AG09319 (cell line): ENCODE data around the gene TIMM10.

Source experiments
- DNase-seq: peaks from one replicate; pipeline ENCODE4 v3.0.0-alpha.2; 2010; ENCODE audit warnings: low read depth; ENCODE audit errors: extremely low read depth
- TF ChIP-seq, protein P1 (sequence below): IDR thresholded peaks from 2 replicates; pipeline ENCODE4 v1.5.1; 2011; ENCODE audit warnings: low read depth, mild to moderate bottlenecking, inconsistent platforms, low read length, moderate library complexity

The TIMM10 gene

DNA sequence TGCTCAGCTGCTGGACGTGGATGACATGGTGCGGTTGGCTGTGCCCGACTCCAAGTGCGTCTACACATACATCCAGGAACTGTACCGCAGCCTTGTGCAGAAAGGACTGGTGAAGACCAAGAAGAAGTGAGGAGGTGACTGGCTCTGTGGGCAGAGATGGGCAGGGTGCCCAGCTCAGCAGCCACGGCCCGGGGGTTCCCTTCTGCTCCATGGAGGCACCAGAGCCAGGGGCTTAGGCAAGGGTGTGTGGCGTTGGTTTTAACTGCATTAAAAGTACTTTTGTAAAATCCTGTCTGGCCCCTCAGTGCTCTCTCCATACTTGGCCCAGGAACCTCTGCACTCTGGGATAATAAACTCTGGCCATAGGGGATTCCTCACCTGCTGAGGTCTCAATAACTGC lies 19.4 kb upstream of the TIMM10 start:
- TF ChIP-seq, protein P1, sequence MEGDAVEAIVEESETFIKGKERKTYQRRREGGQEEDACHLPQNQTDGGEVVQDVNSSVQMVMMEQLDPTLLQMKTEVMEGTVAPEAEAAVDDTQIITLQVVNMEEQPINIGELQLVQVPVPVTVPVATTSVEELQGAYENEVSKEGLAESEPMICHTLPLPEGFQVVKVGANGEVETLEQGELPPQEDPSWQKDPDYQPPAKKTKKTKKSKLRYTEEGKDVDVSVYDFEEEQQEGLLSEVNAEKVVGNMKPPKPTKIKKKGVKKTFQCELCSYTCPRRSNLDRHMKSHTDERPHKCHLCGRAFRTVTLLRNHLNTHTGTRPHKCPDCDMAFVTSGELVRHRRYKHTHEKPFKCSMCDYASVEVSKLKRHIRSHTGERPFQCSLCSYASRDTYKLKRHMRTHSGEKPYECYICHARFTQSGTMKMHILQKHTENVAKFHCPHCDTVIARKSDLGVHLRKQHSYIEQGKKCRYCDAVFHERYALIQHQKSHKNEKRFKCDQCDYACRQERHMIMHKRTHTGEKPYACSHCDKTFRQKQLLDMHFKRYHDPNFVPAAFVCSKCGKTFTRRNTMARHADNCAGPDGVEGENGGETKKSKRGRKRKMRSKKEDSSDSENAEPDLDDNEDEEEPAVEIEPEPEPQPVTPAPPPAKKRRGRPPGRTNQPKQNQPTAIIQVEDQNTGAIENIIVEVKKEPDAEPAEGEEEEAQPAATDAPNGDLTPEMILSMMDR: no peak
- no peak for DNase-seq

DNA sequence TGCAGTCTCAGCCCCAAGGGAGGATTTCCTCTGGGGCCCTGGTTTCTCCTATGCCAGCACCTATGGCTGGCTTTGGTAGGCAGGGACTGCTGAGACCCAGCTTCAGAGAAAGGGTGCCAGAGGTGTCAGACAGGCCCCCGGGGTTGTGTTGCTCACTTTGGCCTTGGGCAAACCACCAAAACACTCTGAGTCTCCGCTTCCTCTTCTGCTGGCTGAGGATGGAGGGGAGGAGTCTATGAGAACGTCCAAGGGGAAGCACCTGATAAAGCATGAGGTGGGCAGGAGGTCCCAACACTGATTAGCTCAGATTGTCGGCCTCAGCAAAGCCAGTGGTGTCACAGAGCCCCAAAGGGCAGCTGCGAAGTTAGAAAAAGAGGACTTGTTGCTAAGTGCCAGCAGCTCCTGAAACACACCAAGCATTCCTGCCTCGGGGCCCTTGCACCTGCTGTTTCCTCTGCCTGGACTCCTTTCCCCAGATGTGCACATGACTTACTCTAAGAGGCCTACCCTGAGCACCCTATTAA lies 17.4 kb upstream of the TIMM10 start:
- no peak for DNase-seq
- TF ChIP-seq, protein P1: no peak

DNA sequence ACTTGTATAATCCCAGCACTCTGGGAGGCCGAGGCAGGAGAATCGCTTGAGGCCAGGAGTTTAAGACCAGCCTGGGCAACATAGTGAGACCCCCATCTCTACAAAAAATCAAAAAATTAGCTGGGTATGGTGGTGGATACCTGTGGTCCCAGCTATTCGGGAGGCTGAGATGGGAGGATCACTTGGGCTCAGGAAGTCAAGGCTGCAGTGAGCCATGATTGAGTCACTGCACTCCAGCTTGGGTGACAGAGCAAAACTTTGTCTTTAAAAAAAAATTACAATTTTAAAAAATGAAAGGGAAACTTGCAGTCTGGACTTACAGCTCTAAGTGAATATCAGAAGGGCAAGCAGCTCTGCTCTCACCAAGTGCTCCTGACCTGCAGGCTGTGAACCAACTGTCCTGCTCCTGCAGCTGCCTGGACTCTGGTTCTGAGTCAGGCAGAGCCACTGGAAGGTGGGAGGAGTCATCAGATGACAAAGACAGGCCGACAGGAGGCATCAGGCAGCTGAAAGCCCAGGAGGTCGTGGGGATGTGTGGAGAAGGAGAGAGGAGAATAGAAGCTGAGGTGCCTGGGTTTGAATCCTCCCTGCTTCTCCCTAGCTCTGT lies 16.4 kb upstream of the TIMM10 start:
- TF ChIP-seq, protein P1: peak; percentile 14
- no peak for DNase-seq

DNA sequence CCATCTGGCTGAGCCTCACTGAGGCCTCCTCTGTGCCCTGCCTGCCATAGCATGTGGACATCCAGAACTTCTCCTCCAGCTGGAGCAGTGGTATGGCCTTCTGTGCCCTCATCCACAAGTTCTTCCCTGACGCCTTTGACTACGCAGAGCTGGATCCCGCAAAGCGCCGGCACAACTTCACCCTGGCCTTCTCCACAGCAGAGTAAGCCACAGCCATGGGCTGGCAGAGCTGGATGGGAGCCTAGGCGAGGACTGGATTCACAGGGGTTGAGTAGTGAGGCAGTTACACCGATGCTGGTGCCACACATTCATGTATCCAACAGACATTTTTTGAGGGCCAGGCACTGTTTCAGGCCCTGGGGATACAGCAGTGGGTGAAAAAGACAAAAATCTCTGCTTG lies 15.9 kb upstream of the TIMM10 start:
- DNase-seq: no peak
- TF ChIP-seq, protein P1: no peak

DNA sequence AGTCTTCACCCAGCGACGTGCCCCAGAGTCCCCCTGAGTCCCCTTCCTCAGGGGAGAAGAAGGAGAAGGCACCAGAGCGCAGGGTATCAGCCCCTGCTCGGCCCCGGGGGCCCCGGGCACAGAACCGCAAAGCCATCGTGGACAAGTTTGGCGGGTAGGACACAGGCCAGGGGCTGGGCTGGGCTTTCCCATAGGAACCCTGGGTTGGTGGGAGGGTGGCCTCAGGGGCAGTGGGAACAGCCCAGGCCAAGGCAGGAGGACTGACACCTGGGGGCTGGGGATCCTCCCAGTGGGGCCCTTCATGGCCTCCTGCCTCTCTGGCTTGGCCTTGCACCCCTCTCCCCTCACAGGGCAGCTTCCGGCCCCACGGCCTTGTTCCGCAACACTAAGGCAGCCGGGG lies 15.3 kb upstream of the TIMM10 start:
- TF ChIP-seq, protein P1: no peak
- DNase-seq: no peak

DNA sequence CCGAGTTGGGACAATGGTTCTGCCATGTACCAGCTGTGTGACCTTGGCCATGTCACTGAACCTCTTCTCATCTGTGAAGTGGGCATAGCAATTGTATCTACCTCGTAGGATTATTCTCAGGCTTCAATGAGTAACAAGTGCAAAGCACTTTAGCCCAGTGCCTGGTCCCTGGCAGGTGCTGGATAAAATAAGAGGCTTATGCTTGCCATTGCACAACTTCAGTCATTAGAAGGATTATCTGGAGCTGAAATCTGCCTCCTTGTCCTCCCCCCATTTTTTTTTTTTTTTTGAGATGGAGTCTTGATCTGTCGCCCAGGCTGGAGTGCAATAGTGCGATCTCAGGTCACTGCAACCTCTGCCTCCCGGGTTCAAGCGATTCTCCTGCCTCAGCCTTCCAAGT lies 14.0 kb upstream of the TIMM10 start:
- DNase-seq: no peak
- TF ChIP-seq, protein P1: no peak

DNA sequence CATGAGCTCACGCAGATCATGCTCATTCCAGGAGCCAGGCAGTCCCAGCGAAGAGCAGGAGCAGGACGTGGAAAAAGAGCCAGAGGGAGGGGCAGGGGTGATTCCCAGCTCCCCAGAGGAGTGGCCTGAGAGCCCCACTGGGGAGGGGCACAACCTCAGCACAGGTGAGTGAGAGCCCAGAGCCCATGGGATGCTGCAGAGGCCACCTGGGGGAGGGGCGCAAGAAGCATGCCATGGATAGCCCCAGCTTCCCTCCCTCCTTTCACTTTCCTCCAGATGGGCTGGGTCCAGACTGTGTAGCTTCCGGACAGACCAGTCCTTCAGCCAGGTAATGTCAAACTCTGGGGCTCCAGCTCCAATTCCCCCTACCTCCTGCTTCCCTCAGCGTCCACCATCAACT lies 13.0 kb upstream of the TIMM10 start:
- DNase-seq: no peak
- TF ChIP-seq, protein P1: no peak
